DND-41 (cell line): ENCODE results near the gene MKX.

ENCODE experiments used
- ATAC-seq: fragments of 200-7000 bp; cut with Tn5 transposase; 3 replicates; pipeline ENCODE4 v1.9.1; 2021; ENCODE audit warnings: low read depth; ENCODE audit not compliant: insufficient read depth
- DNase-seq: peaks from one replicate; pipeline ENCODE4 v3.0.0-alpha.2; 2020
- H2AFZ ChIP-seq: 2 replicates; pipeline ENCODE4 v1.6.0; 2012; ENCODE audit warnings: low read depth, low read length
- H3K27ac ChIP-seq: 2 replicates; pipeline ENCODE4 v1.5.1; 2012; ENCODE audit warnings: low read length, inconsistent platforms
- H3K27me3 ChIP-seq: fragments of 200-600 bp; sonication (generic); 2 replicates; pipeline ENCODE4 v1.6.0; 2012; ENCODE audit warnings: low read length, mild to moderate bottlenecking, inconsistent platforms; ENCODE audit not compliant: insufficient read depth, poor library complexity
- H3K36me3 ChIP-seq: 2 replicates; pipeline ENCODE4 v1.5.1; 2012; ENCODE audit warnings: low read length, inconsistent platforms; ENCODE audit not compliant: insufficient read depth
- H3K4me1 ChIP-seq: 2 replicates; pipeline ENCODE4 v1.5.1; 2012; ENCODE audit warnings: mild to moderate bottlenecking, low read length; ENCODE audit not compliant: insufficient read depth
- H3K4me2 ChIP-seq: 2 replicates; pipeline ENCODE4 v1.6.0; 2012; ENCODE audit warnings: mild to moderate bottlenecking, moderate library complexity, low read length, inconsistent platforms; ENCODE audit not compliant: insufficient read depth
- H3K4me3 ChIP-seq, 2 experiments: fragments of 200-600 bp in 1 of 2; shearing (Covaris generic) in 1 of 2; 2 replicates each; pipeline ENCODE4 v1.5.1; 2012 to 2016; ENCODE audit warnings: inconsistent platforms in 2 of 2, low read length in 2 of 2, mild to moderate bottlenecking in 2 of 2, low read depth in 1 of 2, moderate library complexity in 1 of 2
- H3K79me2 ChIP-seq: 2 replicates; pipeline ENCODE4 v1.6.0; 2012; ENCODE audit warnings: low read length, inconsistent platforms; ENCODE audit not compliant: insufficient read depth
- H3K9ac ChIP-seq: 2 replicates; pipeline ENCODE4 v1.6.0; 2012; ENCODE audit warnings: low read depth, mild to moderate bottlenecking, inconsistent platforms, low read length, moderate library complexity
- H3K9me3 ChIP-seq: 2 replicates; pipeline ENCODE4 v1.5.1; 2012; ENCODE audit warnings: low read length, moderate library complexity, mild to moderate bottlenecking, inconsistent platforms; ENCODE audit not compliant: insufficient read depth, severe bottlenecking
- H4K20me1 ChIP-seq: 2 replicates; pipeline ENCODE4 v1.6.0; 2012; ENCODE audit warnings: low read length; ENCODE audit not compliant: insufficient read depth
- EZH2 ChIP-seq: IDR thresholded peaks from 3 replicates; pipeline ENCODE4 v1.6.1; 2012; ENCODE audit warnings: borderline replicate concordance, low read depth, mild to moderate bottlenecking, moderate library complexity, low read length, inconsistent platforms; ENCODE audit not compliant: severe bottlenecking
- TF ChIP-seq, protein P1 (sequence below): IDR thresholded peaks from 2 replicates; pipeline ENCODE4 v1.5.1; 2012; ENCODE audit warnings: borderline replicate concordance, low read length, moderate library complexity, mild to moderate bottlenecking; ENCODE audit not compliant: poor library complexity, severe bottlenecking; ENCODE audit errors: extremely low read depth

The MKX gene

DNA sequence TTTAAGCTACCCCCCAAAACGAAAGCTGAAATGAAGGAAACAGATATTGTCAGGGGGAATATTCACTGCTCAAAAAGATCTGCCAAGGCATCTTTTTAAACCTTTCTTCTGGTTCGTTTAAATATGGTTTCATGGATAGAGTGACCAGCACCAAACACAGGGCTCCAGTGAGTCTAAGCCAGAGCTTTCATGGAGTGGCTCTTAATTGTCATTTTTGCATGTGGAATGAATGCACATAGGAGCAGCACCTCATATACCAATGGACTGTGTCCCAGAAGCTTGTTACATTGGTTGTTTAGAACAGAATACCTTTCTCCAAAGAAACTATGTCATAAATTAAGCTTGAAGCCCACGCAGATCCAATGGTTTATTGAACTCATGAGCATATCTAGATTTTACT, 17.3 kb downstream of the MKX start:
- no peaks in the 10 kb centered on the region for H3K36me3 ChIP-seq
- H3K4me3 ChIP-seq: no peak overlapping the region
- no peaks in the 10 kb centered on the region for H4K20me1 ChIP-seq
- H3K9ac ChIP-seq: no peak overlapping the region
- no peak for ATAC-seq
- no peak for TF ChIP-seq EZH2
- TF ChIP-seq, protein P1, sequence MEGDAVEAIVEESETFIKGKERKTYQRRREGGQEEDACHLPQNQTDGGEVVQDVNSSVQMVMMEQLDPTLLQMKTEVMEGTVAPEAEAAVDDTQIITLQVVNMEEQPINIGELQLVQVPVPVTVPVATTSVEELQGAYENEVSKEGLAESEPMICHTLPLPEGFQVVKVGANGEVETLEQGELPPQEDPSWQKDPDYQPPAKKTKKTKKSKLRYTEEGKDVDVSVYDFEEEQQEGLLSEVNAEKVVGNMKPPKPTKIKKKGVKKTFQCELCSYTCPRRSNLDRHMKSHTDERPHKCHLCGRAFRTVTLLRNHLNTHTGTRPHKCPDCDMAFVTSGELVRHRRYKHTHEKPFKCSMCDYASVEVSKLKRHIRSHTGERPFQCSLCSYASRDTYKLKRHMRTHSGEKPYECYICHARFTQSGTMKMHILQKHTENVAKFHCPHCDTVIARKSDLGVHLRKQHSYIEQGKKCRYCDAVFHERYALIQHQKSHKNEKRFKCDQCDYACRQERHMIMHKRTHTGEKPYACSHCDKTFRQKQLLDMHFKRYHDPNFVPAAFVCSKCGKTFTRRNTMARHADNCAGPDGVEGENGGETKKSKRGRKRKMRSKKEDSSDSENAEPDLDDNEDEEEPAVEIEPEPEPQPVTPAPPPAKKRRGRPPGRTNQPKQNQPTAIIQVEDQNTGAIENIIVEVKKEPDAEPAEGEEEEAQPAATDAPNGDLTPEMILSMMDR: no peak
- H3K27ac ChIP-seq: no peak overlapping the region
- H3K27me3 ChIP-seq: peaks cover 2% of the 10 kb centered on the region
- H3K4me1 ChIP-seq: no peaks in the 10 kb centered on the region
- H2AFZ ChIP-seq: no peak overlapping the region
- DNase-seq: no peak
- no peaks in the 10 kb centered on the region for H3K9me3 ChIP-seq
- no peaks in the 10 kb centered on the region for H3K79me2 ChIP-seq
- H3K4me2 ChIP-seq: no peak overlapping the region

DNA sequence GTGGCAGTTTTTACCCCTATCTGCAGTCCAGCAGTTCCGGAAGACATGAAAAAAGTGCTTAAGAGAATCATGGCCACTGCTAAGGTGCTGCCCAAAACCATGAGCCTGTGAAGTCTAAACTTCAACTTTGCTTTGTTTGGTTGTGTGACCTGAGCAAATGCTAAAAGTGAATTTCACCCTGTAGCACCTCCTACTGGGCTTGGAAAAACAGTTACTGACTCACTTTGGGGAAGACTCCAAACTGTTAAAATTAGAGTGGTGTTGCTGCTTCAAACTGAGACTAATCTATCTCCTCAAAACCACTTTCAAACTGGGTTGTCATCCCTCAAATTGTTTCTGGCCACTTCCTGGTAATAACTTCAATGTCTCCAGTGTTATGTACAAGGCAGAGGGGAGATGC, 21.3 kb downstream of the MKX start:
- Histone ChIP-seq H2AFZ (no peak overlapping the region), H3K9ac (no peak overlapping the region), H3K4me3 (no peak overlapping the region), H3K27me3 (peaks cover 4% of the 10 kb centered on the region), H4K20me1 (no peaks in the 10 kb centered on the region), H3K9me3 (no peaks in the 10 kb centered on the region), H3K36me3 (no peaks in the 10 kb centered on the region), H3K79me2 (no peaks in the 10 kb centered on the region), H3K4me1 (no peaks in the 10 kb centered on the region), H3K4me2 (no peak overlapping the region), H3K27ac (no peak overlapping the region)
- no peak for ATAC-seq
- TF ChIP-seq EZH2: no peak
- TF ChIP-seq, protein P1: peak; percentile 33
- DNase-seq: no peak

DNA sequence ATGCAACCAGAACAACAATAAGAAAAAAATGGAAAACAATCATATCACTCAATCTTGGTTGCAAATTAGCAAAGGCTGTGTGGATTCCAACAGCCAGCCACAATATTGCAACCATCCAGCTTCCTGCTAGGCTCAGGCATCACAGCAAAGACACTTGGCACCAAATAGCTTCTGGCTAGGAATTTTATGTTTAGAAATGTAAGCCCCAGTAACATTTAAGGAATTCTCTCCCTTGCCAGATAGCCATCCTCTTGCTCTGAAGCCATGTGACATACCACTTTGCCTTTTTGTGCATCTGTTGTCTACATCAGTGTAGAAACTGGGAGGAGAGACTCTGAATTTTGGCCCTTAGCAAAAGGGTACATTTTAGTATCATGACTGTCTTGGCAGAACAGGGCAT, 22.2 kb downstream of the MKX start:
- Histone ChIP-seq H3K4me2 (no peak overlapping the region), H3K27ac (no peak overlapping the region), H3K36me3 (no peaks in the 10 kb centered on the region), H3K4me1 (no peaks in the 10 kb centered on the region), H3K9me3 (no peaks in the 10 kb centered on the region), H3K79me2 (no peaks in the 10 kb centered on the region), H4K20me1 (no peaks in the 10 kb centered on the region), H3K9ac (no peak overlapping the region), H2AFZ (no peak overlapping the region), H3K27me3 (peaks cover 9% of the 10 kb centered on the region), H3K4me3 (no peak overlapping the region)
- no peak for DNase-seq
- TF ChIP-seq EZH2: no peak
- TF ChIP-seq, protein P1: no peak
- ATAC-seq: no peak

DNA sequence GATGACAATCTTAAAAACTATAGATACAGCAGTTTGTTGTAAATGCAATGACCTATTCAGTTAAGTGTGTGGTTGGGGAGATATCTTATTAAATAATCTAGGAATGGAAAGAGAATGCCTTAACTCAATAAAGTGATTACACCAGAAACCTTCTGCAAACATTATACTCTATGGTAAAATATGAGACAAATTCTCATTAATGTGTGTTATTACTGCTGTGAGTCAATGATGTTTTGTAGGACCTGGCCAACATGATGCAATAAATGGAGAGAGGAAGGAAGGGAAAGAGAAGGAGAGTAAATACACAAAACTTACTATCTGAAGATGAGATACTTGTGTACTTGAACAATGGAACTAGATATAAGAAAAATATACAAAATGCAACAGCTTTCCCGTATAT, 25.1 kb downstream of the MKX start:
- TF ChIP-seq EZH2: no peak
- TF ChIP-seq, protein P1: no peak
- Histone ChIP-seq H3K27me3 (peaks cover 9% of the 10 kb centered on the region), H3K4me2 (no peak overlapping the region), H3K9ac (no peak overlapping the region), H3K27ac (no peak overlapping the region), H3K79me2 (no peaks in the 10 kb centered on the region), H4K20me1 (no peaks in the 10 kb centered on the region), H2AFZ (no peak overlapping the region), H3K36me3 (no peaks in the 10 kb centered on the region), H3K4me3 (no peak overlapping the region), H3K9me3 (no peaks in the 10 kb centered on the region), H3K4me1 (no peaks in the 10 kb centered on the region)
- DNase-seq (no peak), ATAC-seq (no peak)
